ENCODE results near the gene COQ8B.
A peak's percentile ranks its signal among the peaks of the same experiment; 100 is the strongest.

Gene COQ8B

DNA sequence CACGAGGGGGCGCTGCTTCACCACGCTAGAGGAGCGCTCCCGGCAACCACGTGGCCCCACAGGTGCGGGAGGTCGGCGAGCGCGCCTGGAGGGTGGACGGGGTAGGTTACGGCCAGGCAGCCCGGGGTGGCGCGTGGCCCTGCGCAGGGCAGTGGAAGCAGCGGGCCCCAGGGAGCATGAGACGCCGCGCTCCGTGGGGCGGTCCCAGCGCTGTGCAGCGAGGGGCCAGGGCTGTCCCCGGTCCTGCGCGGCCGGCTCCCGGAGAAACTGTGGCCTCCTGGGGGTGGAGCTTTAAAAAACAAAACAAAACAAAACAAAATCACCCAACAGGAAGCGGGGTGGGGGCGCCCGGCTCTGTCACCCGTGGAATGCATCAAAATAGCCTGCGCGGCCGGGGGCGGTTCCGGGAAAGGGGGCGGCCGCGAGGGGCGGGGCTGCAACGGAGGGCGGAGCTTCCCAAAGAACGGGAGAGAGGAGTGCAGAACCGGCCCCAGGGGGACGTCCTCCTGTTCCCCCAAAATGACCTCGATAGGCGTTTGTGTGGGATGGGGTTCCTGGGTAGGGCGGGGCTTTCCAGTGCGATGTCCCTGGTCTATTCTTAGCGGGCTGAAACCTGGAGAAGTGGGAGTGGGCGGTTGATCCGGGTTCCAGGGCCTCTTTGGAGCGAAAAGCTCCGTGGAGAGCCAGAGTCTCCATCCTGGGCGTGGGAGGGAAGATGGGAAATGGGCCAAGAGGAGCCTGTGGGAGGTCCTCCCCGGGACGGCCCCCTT lies 53.6 kb downstream of the COQ8B start:
- TF ChIP-seq, protein P1, sequence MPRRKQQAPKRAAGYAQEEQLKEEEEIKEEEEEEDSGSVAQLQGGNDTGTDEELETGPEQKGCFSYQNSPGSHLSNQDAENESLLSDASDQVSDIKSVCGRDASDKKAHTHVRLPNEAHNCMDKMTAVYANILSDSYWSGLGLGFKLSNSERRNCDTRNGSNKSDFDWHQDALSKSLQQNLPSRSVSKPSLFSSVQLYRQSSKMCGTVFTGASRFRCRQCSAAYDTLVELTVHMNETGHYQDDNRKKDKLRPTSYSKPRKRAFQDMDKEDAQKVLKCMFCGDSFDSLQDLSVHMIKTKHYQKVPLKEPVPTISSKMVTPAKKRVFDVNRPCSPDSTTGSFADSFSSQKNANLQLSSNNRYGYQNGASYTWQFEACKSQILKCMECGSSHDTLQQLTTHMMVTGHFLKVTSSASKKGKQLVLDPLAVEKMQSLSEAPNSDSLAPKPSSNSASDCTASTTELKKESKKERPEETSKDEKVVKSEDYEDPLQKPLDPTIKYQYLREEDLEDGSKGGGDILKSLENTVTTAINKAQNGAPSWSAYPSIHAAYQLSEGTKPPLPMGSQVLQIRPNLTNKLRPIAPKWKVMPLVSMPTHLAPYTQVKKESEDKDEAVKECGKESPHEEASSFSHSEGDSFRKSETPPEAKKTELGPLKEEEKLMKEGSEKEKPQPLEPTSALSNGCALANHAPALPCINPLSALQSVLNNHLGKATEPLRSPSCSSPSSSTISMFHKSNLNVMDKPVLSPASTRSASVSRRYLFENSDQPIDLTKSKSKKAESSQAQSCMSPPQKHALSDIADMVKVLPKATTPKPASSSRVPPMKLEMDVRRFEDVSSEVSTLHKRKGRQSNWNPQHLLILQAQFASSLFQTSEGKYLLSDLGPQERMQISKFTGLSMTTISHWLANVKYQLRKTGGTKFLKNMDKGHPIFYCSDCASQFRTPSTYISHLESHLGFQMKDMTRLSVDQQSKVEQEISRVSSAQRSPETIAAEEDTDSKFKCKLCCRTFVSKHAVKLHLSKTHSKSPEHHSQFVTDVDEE (CRISPR knock-in tag; IDR thresholded peaks at IDR 0.05), result 0 out of 2 replicates have a peak, but pooled peaks have one; percentile 47
- TF ChIP-seq ARNTL (CRISPR knock-in tag; IDR thresholded peaks at IDR 0.05; ENCODE audit: borderline replicate concordance, low read depth) (peak; percentile 83; the same call in 1 of the 2 replicates), ZNF70 (CRISPR knock-in tag; IDR thresholded peaks at IDR 0.05) (no peak)

GRCh38 chr19:40661616-40662015 lies 55.1 kb downstream of the COQ8B start:
- ATAC-seq, result no peak
- no peak for TF ChIP-seq ZNF565 (CRISPR knock-in tag; conservative IDR thresholded peaks at IDR 0.05; ENCODE audit: low read depth)
- no peak for TF ChIP-seq CSRNP3 (CRISPR knock-in tag; IDR thresholded peaks at IDR 0.05)
- no peak for TF ChIP-seq ARNTL (CRISPR knock-in tag; IDR thresholded peaks at IDR 0.05; ENCODE audit: borderline replicate concordance, low read depth)
- TF ChIP-seq, protein P2, sequence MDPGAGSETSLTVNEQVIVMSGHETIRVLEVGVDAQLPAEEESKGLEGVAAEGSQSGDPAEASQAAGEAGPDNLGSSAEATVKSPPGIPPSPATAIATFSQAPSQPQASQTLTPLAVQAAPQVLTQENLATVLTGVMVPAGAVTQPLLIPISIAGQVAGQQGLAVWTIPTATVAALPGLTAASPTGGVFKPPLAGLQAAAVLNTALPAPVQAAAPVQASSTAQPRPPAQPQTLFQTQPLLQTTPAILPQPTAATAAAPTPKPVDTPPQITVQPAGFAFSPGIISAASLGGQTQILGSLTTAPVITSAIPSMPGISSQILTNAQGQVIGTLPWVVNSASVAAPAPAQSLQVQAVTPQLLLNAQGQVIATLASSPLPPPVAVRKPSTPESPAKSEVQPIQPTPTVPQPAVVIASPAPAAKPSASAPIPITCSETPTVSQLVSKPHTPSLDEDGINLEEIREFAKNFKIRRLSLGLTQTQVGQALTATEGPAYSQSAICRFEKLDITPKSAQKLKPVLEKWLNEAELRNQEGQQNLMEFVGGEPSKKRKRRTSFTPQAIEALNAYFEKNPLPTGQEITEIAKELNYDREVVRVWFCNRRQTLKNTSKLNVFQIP (CRISPR knock-in tag; IDR thresholded peaks at IDR 0.05; ENCODE audit: borderline replicate concordance, low read depth), result no peak
- no peak for TF ChIP-seq ZFP30 (CRISPR knock-in tag; IDR thresholded peaks at IDR 0.05)
- no peak for TF ChIP-seq ISL1 (CRISPR knock-in tag; IDR thresholded peaks at IDR 0.05)
- TF ChIP-seq CSDC2 (CRISPR knock-in tag; IDR thresholded peaks at IDR 0.05), result no peak
- no peak for TF ChIP-seq PPARA (CRISPR knock-in tag; IDR thresholded peaks at IDR 0.05; ENCODE audit: borderline replicate concordance)
- TF ChIP-seq OSR1 (CRISPR knock-in tag; IDR thresholded peaks at IDR 0.05), result no peak
- TF ChIP-seq GLIS3 (CRISPR knock-in tag; IDR thresholded peaks at IDR 0.05), result no peak
- TF ChIP-seq BACH2 (CRISPR knock-in tag; IDR thresholded peaks at IDR 0.05; ENCODE audit: borderline replicate concordance), result no peak
- TF ChIP-seq, protein P1 (CRISPR knock-in tag; IDR thresholded peaks at IDR 0.05), result no peak
- TF ChIP-seq, protein P3, sequence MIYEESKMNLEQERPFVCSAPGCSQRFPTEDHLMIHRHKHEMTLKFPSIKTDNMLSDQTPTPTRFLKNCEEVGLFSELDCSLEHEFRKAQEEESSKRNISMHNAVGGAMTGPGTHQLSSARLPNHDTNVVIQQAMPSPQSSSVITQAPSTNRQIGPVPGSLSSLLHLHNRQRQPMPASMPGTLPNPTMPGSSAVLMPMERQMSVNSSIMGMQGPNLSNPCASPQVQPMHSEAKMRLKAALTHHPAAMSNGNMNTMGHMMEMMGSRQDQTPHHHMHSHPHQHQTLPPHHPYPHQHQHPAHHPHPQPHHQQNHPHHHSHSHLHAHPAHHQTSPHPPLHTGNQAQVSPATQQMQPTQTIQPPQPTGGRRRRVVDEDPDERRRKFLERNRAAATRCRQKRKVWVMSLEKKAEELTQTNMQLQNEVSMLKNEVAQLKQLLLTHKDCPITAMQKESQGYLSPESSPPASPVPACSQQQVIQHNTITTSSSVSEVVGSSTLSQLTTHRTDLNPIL (CRISPR knock-in tag; IDR thresholded peaks at IDR 0.05; ENCODE audit: low read depth), result no peak
- no peak for TF ChIP-seq ZNF8 (CRISPR knock-in tag; IDR thresholded peaks at IDR 0.05)

More for the DNA sequence above, 53.6 kb downstream of the COQ8B start:
- ATAC-seq, result peak; percentile 85

- ATAC-seq, result no peak
- no peak for TF ChIP-seq GLIS3 (CRISPR knock-in tag; IDR thresholded peaks at IDR 0.05)
- TF ChIP-seq, protein P3 (CRISPR knock-in tag; IDR thresholded peaks at IDR 0.05; ENCODE audit: low read depth), result no peak
- TF ChIP-seq ARNTL (CRISPR knock-in tag; IDR thresholded peaks at IDR 0.05; ENCODE audit: borderline replicate concordance, low read depth), result no peak
- TF ChIP-seq RARB (CRISPR knock-in tag; IDR thresholded peaks at IDR 0.05), result no peak
- no peak for TF ChIP-seq CSDC2 (CRISPR knock-in tag; IDR thresholded peaks at IDR 0.05)
- TF ChIP-seq ZNF70 (CRISPR knock-in tag; IDR thresholded peaks at IDR 0.05), result no peak
- TF ChIP-seq ZNF565 (CRISPR knock-in tag; conservative IDR thresholded peaks at IDR 0.05; ENCODE audit: low read depth), result no peak
- TF ChIP-seq PPARA (CRISPR knock-in tag; IDR thresholded peaks at IDR 0.05; ENCODE audit: borderline replicate concordance), result no peak
- TF ChIP-seq ZFP30 (CRISPR knock-in tag; IDR thresholded peaks at IDR 0.05), result no peak
- no peak for TF ChIP-seq ZFP3 (CRISPR knock-in tag; IDR thresholded peaks at IDR 0.05)
- no peak for TF ChIP-seq OSR1 (CRISPR knock-in tag; IDR thresholded peaks at IDR 0.05)
- TF ChIP-seq, protein P4, sequence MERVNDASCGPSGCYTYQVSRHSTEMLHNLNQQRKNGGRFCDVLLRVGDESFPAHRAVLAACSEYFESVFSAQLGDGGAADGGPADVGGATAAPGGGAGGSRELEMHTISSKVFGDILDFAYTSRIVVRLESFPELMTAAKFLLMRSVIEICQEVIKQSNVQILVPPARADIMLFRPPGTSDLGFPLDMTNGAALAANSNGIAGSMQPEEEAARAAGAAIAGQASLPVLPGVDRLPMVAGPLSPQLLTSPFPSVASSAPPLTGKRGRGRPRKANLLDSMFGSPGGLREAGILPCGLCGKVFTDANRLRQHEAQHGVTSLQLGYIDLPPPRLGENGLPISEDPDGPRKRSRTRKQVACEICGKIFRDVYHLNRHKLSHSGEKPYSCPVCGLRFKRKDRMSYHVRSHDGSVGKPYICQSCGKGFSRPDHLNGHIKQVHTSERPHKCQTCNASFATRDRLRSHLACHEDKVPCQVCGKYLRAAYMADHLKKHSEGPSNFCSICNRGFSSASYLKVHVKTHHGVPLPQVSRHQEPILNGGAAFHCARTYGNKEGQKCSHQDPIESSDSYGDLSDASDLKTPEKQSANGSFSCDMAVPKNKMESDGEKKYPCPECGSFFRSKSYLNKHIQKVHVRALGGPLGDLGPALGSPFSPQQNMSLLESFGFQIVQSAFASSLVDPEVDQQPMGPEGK (CRISPR knock-in tag; IDR thresholded peaks at IDR 0.05; ENCODE audit: borderline replicate concordance), result no peak
- TF ChIP-seq, protein P2 (CRISPR knock-in tag; IDR thresholded peaks at IDR 0.05; ENCODE audit: borderline replicate concordance, low read depth), result no peak
These were observed 57.1 kb downstream of the COQ8B start for GRCh38 chr19:40659566-40659965.

Measured in SK-N-SH treated with all-trans-retinoic acid at 6 μM for 48 hours (cell line).